HepG2 (cell line): ENCODE measurements around the gene PPP1R13L.

Source experiments
- BCL6 ChIP-seq: IDR thresholded peaks from 2 replicates; pipeline ENCODE4 v1.6.1; 2016; ENCODE audit warnings: missing genetic modification reagents, missing compliant biosample characterization
- NR3C1 ChIP-seq: sonication (generic); formaldehyde crosslinking; IDR thresholded peaks from 2 replicates; pipeline ENCODE4 v1.4.0; 2020; ENCODE audit warnings: missing genetic modification reagents
- TF ChIP-seq, protein P1 (sequence below): sonication (generic); formaldehyde crosslinking; IDR thresholded peaks from 2 replicates; pipeline ENCODE4 v1.5.0; 2020; ENCODE audit warnings: mild to moderate bottlenecking, missing genetic modification reagents, moderate library complexity
- TF ChIP-seq, protein P2 (sequence below): sonication (generic); formaldehyde crosslinking; IDR thresholded peaks from 2 replicates; pipeline ENCODE4 v1.5.1; 2020; ENCODE audit warnings: missing genetic modification reagents, mild to moderate bottlenecking, borderline replicate concordance

DNA sequence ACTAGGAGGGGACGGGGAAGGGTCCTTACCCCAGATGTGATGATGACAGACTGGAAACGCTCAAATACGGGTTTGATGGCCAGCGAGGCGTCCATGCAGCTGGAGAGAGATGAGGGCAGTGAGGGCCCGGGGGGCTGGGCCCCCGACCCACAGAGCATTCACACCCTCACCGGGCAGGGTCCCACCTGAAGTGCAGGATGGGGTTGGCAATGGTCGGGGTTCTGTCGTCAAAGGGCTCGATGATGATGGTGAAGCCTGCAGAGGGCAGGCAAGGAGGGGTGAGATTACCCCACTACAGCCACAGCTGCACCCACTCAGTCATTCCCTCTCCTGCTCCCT lies 47.5 kb downstream of the PPP1R13L start:
- TF ChIP-seq BCL6 (no peak), NR3C1 (no peak)
- TF ChIP-seq, protein P1, sequence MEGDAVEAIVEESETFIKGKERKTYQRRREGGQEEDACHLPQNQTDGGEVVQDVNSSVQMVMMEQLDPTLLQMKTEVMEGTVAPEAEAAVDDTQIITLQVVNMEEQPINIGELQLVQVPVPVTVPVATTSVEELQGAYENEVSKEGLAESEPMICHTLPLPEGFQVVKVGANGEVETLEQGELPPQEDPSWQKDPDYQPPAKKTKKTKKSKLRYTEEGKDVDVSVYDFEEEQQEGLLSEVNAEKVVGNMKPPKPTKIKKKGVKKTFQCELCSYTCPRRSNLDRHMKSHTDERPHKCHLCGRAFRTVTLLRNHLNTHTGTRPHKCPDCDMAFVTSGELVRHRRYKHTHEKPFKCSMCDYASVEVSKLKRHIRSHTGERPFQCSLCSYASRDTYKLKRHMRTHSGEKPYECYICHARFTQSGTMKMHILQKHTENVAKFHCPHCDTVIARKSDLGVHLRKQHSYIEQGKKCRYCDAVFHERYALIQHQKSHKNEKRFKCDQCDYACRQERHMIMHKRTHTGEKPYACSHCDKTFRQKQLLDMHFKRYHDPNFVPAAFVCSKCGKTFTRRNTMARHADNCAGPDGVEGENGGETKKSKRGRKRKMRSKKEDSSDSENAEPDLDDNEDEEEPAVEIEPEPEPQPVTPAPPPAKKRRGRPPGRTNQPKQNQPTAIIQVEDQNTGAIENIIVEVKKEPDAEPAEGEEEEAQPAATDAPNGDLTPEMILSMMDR (CRISPR knock-in tag) = no peak
- TF ChIP-seq, protein P2, sequence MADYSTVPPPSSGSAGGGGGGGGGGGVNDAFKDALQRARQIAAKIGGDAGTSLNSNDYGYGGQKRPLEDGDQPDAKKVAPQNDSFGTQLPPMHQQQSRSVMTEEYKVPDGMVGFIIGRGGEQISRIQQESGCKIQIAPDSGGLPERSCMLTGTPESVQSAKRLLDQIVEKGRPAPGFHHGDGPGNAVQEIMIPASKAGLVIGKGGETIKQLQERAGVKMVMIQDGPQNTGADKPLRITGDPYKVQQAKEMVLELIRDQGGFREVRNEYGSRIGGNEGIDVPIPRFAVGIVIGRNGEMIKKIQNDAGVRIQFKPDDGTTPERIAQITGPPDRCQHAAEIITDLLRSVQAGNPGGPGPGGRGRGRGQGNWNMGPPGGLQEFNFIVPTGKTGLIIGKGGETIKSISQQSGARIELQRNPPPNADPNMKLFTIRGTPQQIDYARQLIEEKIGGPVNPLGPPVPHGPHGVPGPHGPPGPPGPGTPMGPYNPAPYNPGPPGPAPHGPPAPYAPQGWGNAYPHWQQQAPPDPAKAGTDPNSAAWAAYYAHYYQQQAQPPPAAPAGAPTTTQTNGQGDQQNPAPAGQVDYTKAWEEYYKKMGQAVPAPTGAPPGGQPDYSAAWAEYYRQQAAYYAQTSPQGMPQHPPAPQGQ (CRISPR knock-in tag) = no peak
